GM21576 (cell line): Measurements from ENCODE around the gene MBP.
A peak's percentile ranks its signal among the peaks of the same experiment; 100 is the strongest.
"Not testable (repeated sequence)": the region's sequence is repeated elsewhere in the genome, so short reads cannot be mapped to it uniquely, and the experiment has no call there.

Experiments used
- ATAC-seq: cut with Tn5 transposase; IDR thresholded peaks from one replicate; pipeline ENCODE4 v1.9.1; 2021; ENCODE audit warnings: mild to moderate bottlenecking, moderate library complexity; ENCODE audit not compliant: unreplicated experiment

MBP gene

GRCh38 chr18:76994086-76994654 lies 138.4 kb downstream of the MBP start:
- no peak for ATAC-seq

GRCh38 chr18:76993573-76993972 lies 139.0 kb downstream of the MBP start:
- ATAC-seq, result no peak

- no peak for ATAC-seq
Observed at GRCh38 chr18:76993085-76993382, 139.5 kb downstream of the MBP start.

GRCh38 chr18:76992226-76993084 lies 140.1 kb downstream of the MBP start:
- ATAC-seq, result no peak

- ATAC-seq, result no peak
Observed at GRCh38 chr18:76991021-76991688, 141.4 kb downstream of the MBP start.

- ATAC-seq, result not testable (repeated sequence)
Observed at GRCh38 chr18:76990343-76991020, 142.1 kb downstream of the MBP start.

GRCh38 chr18:76989647-76990190 lies 142.9 kb downstream of the MBP start:
- ATAC-seq, result no peak

GRCh38 chr18:76988827-76989646 lies 143.5 kb downstream of the MBP start:
- no peak for ATAC-seq

- ATAC-seq, result no peak
Observed at GRCh38 chr18:76988031-76988826, 144.4 kb downstream of the MBP start.

GRCh38 chr18:76986406-76986805 lies 146.2 kb downstream of the MBP start:
- no peak for ATAC-seq

GRCh38 chr18:76985951-76986236 lies 146.7 kb downstream of the MBP start:
- ATAC-seq, result no peak

GRCh38 chr18:76985156-76985950 lies 147.2 kb downstream of the MBP start:
- no peak for ATAC-seq

GRCh38 chr18:76984193-76985155 lies 148.1 kb downstream of the MBP start:
- no peak for ATAC-seq

GRCh38 chr18:76983613-76984051 lies 149.0 kb downstream of the MBP start:
- no peak for ATAC-seq

GRCh38 chr18:76982841-76983583 lies 149.6 kb downstream of the MBP start:
- peak; percentile 77 for ATAC-seq

- no peak for ATAC-seq
Observed at GRCh38 chr18:76982038-76982437, 150.5 kb downstream of the MBP start.

- peak; percentile 50 for ATAC-seq
Observed at GRCh38 chr18:76981396-76981968, 151.1 kb downstream of the MBP start.
